HCT116 (cell line): ENCODE results near the gene THSD7A. TPM values are rescaled to one million over a fixed set of nuclear protein-coding genes. Genes with fewer than 3 reads are reported as not detected.

Experiments used
- ATAC-seq: fragments of 200-7000 bp; cut with Tn5 transposase; 2 replicates; pipeline ENCODE4 v1.9.1; 2020; ENCODE audit warnings: mild to moderate bottlenecking, moderate library complexity
- BruUV-seq: library from RNA; stranded (reverse); fragments of 400-500 nt; replicated peaks from 2 replicates; lab custom pipeline; 2021; lab: Mats Ljungman, UMichigan
- CTCF ChIA-PET: fragments of 300-600 bp; sonication (Branson Sonifier 250); formaldehyde crosslinking; loops from one replicate; lab custom pipeline; 2021; ENCODE audit warnings: antibody characterized with exemption; lab: Charles Lee
- POLR2A ChIA-PET: fragments of 300-600, 350-600 bp; sonication (Branson Sonifier 250); formaldehyde crosslinking; loops from one replicate; lab custom pipeline; 2021; ENCODE audit warnings: antibody characterized with exemption; lab: Charles Lee
- RAD21 ChIA-PET, 2 experiments: fragments of 300-600 bp; sonication (Branson Sonifier 250); formaldehyde crosslinking; loops; one replicate each; lab custom pipeline; 2023; ENCODE audit warnings: low total read pairs in 2 of 2; ENCODE audit not compliant: uncharacterized antibody in 2 of 2, unreplicated experiment in 2 of 2, low non-redundant PET in 1 of 2; lab: Charles Lee
- DNase-seq: peaks from one replicate; pipeline ENCODE4 v3.0.0-alpha.2; 2010; ENCODE audit warnings: low read depth, low spot score
- H2AFZ ChIP-seq: fragments of 200-600 bp; shearing (Covaris generic), sonication (generic); 2 replicates; pipeline ENCODE4 v1.6.1; 2017; ENCODE audit warnings: low read depth, mixed run types, mixed read lengths, antibody characterized with exemption, low read length; ENCODE audit not compliant: poor library complexity, severe bottlenecking
- H3K27ac ChIP-seq: 2 replicates; pipeline ENCODE4 v1.5.1; 2012; ENCODE audit warnings: low read depth, low read length
- H3K27me3 ChIP-seq: fragments of 200-600 bp; sonication (generic); 2 replicates; pipeline ENCODE4 v1.6.1; 2016; ENCODE audit warnings: mixed run types, low read length, mixed read lengths; ENCODE audit not compliant: insufficient read depth
- H3K36me3 ChIP-seq, 2 experiments: fragments of 200-500 bp in 1 of 2; fragments of 200-600 bp in 1 of 2; sonication (Bioruptor generic) in 1 of 2; sonication (generic) in 1 of 2; 2 replicates each; pipeline versions ENCODE4 v1.5.1 to v1.6.1; 2014 to 2016; ENCODE audit warnings: low read length in 2 of 2, inconsistent platforms in 1 of 2, mixed read lengths in 1 of 2, mixed run types in 1 of 2; ENCODE audit not compliant: insufficient read depth in 2 of 2, control insufficient read depth in 1 of 2
- H3K4me1 ChIP-seq, 2 experiments: fragments of 200-600 bp in 1 of 2; sonication (generic) in 1 of 2; 2 replicates each; pipeline versions ENCODE4 v1.5.1 to v1.6.1; 2012 to 2017; ENCODE audit warnings: low read length in 2 of 2, inconsistent platforms in 1 of 2, mild to moderate bottlenecking in 1 of 2, mixed read lengths in 1 of 2, mixed run types in 1 of 2, moderate library complexity in 1 of 2; ENCODE audit not compliant: insufficient read depth in 2 of 2, control insufficient read depth in 1 of 2
- H3K4me2 ChIP-seq: fragments of 200-600 bp; sonication (generic); 2 replicates; pipeline ENCODE4 v1.6.1; 2017; ENCODE audit warnings: mixed run types, low read length, mixed read lengths
- H3K4me3 ChIP-seq, 2 experiments: fragments of 200-600 bp in 1 of 2; sonication (generic) in 1 of 2; replicated peaks in 1 of 2; 2 replicates each; pipeline ENCODE4 v1.5.1; 2011 to 2016; ENCODE audit warnings: low read length in 2 of 2, control low read depth in 1 of 2, low read depth in 1 of 2, mild to moderate bottlenecking in 1 of 2, mixed read lengths in 1 of 2, mixed run types in 1 of 2
- H3K79me2 ChIP-seq: fragments of 200-600 bp; sonication (generic); 2 replicates; pipeline ENCODE4 v1.6.1; 2017; ENCODE audit warnings: mild to moderate bottlenecking, mixed run types, low read length, moderate library complexity, mixed read lengths; ENCODE audit not compliant: insufficient read depth
- H3K9ac ChIP-seq: fragments of 200-600 bp; sonication (generic); 2 replicates; pipeline ENCODE4 v1.6.1; 2016; ENCODE audit warnings: low read length, mixed read lengths
- H3K9me2 ChIP-seq: fragments of 200-600 bp; sonication (generic), shearing (Covaris generic); 2 replicates; pipeline ENCODE4 v1.6.1; 2017; ENCODE audit warnings: mixed run types, mild to moderate bottlenecking, moderate library complexity; ENCODE audit not compliant: insufficient read depth
- H3K9me3 ChIP-seq, 2 experiments: fragments of 200-500 bp in 1 of 2; fragments of 200-600 bp in 1 of 2; sonication (Bioruptor generic) in 1 of 2; sonication (generic) in 1 of 2; 2 replicates each; pipeline ENCODE4 v1.6.1; 2014 to 2017; ENCODE audit warnings: low read length in 2 of 2, mixed read lengths in 2 of 2, inconsistent platforms in 1 of 2, low read depth in 1 of 2, mild to moderate bottlenecking in 1 of 2, mixed run types in 1 of 2, moderate library complexity in 1 of 2; ENCODE audit not compliant: control insufficient read depth in 1 of 2, insufficient read depth in 1 of 2
- H4K20me1 ChIP-seq: fragments of 200-600 bp; sonication (generic), shearing (Covaris generic); 2 replicates; pipeline ENCODE4 v1.6.1; 2017; ENCODE audit warnings: mixed run types, mild to moderate bottlenecking, moderate library complexity; ENCODE audit not compliant: insufficient read depth
- ATF3 ChIP-seq: IDR thresholded peaks from 2 replicates; pipeline ENCODE4 v1.6.1; 2012
- EGR1 ChIP-seq: IDR thresholded peaks from 2 replicates; pipeline ENCODE4 v1.6.1; 2012; ENCODE audit warnings: low read depth
- ELF1 ChIP-seq: IDR thresholded peaks from 2 replicates; pipeline ENCODE4 v1.6.1; 2012; ENCODE audit warnings: low read depth, borderline replicate concordance
- EZH2phosphoT487 ChIP-seq: fragments of 200-600 bp; IDR thresholded peaks from 2 replicates; pipeline ENCODE4 v1.6.1; 2018; ENCODE audit warnings: antibody characterized with exemption, borderline replicate concordance
- MAX ChIP-seq: IDR thresholded peaks from 2 replicates; pipeline ENCODE4 v1.6.1; 2012
- POLR2A ChIP-seq: IDR thresholded peaks from 2 replicates; pipeline ENCODE4 v1.7.0; 2011; ENCODE audit warnings: borderline replicate concordance; ENCODE audit not compliant: insufficient read depth, insufficient read length; ENCODE audit errors: extremely low read depth
- REST ChIP-seq: IDR thresholded peaks from 2 replicates; pipeline ENCODE4 v1.6.1; 2012; ENCODE audit warnings: low read depth
- SP1 ChIP-seq: IDR thresholded peaks from 2 replicates; pipeline ENCODE4 v1.6.1; 2012; ENCODE audit warnings: low read depth
- YY1 ChIP-seq: IDR thresholded peaks from 2 replicates; pipeline ENCODE4 v1.6.1; 2011; ENCODE audit warnings: low read length, low read depth, moderate library complexity, mild to moderate bottlenecking; ENCODE audit not compliant: insufficient replicate concordance; ENCODE audit errors: extremely low read depth
- ZBTB33 ChIP-seq: IDR thresholded peaks from 2 replicates; pipeline ENCODE4 v1.6.1; 2011; ENCODE audit warnings: mild to moderate bottlenecking, low read length, moderate library complexity; ENCODE audit not compliant: insufficient replicate concordance; ENCODE audit errors: extremely low read depth
- ZFX ChIP-seq: fragments of 450-650 bp; IDR thresholded peaks from 2 replicates; pipeline ENCODE4 v1.6.1; 2017
- intact Hi-C: fragments of 100-400 bp; cut with micrococcal nuclease; formaldehyde crosslinking; loops from 2 replicates; pipeline ENCODE4 v1.10.0; 2022
- total RNA-seq: library from RNA; stranded (reverse); gene quantifications from one replicate; pipeline ENCODE4 v1.2.1, GENCODE V29; 2021; ENCODE audit not compliant: unreplicated experiment

THSD7A gene
- total RNA-seq, 1 experiment from 2014 or later: 0.05 TPM

- Histone ChIP-seq H3K4me2 (no peak overlapping the region), H3K9me2 (no peaks in the 10 kb centered on the region), H3K36me3 (no peaks in the 10 kb centered on the region), H3K27me3 (no peaks in the 10 kb centered on the region), H3K9ac (no peak overlapping the region), H3K27ac (no peak overlapping the region), H3K79me2 (no peaks in the 10 kb centered on the region), H2AFZ (no peak overlapping the region), H3K4me3 (no peak overlapping the region), H4K20me1 (no peaks in the 10 kb centered on the region), H3K4me1 (no peaks in the 10 kb centered on the region), H3K9me3 (no peaks in the 10 kb centered on the region)
- no peak for DNase-seq
- BruUV-seq: no TSS peak
- ChIA-PET POLR2A (no interaction called here), CTCF (no interaction called here), RAD21 (no interaction called here)
- no peak for ATAC-seq
- intact Hi-C loops: no loop called here
- TF ChIP-seq EZH2phosphoT487 (no peak), MAX (no peak), ATF3 (no peak), ELF1 (no peak), POLR2A (no peak), ZFX (no peak)
Observed at GRCh38 chr7:11472646-11473045, 359.4 kb downstream of the THSD7A start.

GRCh38 chr7:11471255-11471654, 360.7 kb downstream of the THSD7A start:
- POLR2A ChIA-PET: no interaction called here
- TF ChIP-seq ZBTB33 (no peak), SP1 (no peak), REST (no peak), ATF3 (no peak), EGR1 (no peak), YY1 (no peak), POLR2A (no peak)
- TF ChIP-seq, all 23 proteins: peak for 0
- CTCF ChIA-PET: no interaction called here
- ATAC-seq: no peak
- Histone ChIP-seq H4K20me1 (no peaks in the 10 kb centered on the region), H3K27me3 (no peaks in the 10 kb centered on the region), H3K4me3 (no peak overlapping the region), H3K79me2 (no peaks in the 10 kb centered on the region), H3K9ac (no peak overlapping the region), H3K9me2 (no peaks in the 10 kb centered on the region), H3K27ac (no peak overlapping the region), H3K36me3 (no peaks in the 10 kb centered on the region), H2AFZ (no peak overlapping the region), H3K4me2 (no peak overlapping the region), H3K9me3 (no peaks in the 10 kb centered on the region), H3K4me1 (no peaks in the 10 kb centered on the region)
- DNase-seq: no peak
- RAD21 ChIA-PET: no interaction called here
- intact Hi-C loops: no loop called here
- BruUV-seq: no TSS peak
